Psoas muscle (tissue), 8 donors: ENCODE results near the gene PCA3. TPM values are rescaled to one million over a fixed set of nuclear protein-coding genes. Genes with fewer than 3 reads are reported as not detected.

Experiments used
- ATAC-seq, 4 donors: fragments of 200-7000 bp; cut with Tn5 transposase; one replicate each; pipeline ENCODE4 v1.9.1; 2020; ENCODE audit warnings: moderate library complexity in 3 of 4, mild to moderate bottlenecking in 2 of 4
- DNase-seq, 2 donors: peaks; one replicate each; pipeline ENCODE4 v3.0.0-alpha.2; 2020
- H3K27ac ChIP-seq: fragments of 200-600 bp; one replicate; pipeline ENCODE4 v1.8.0; 2022
- H3K27me3 ChIP-seq, 3 donors: fragments of 200-600 bp in 1 of 3; one replicate each; pipeline versions ENCODE4 v1.6.1 to v1.8.0; 2013 to 2022; ENCODE audit warnings: low read length in 2 of 3, mild to moderate bottlenecking in 2 of 3, moderate library complexity in 1 of 3; ENCODE audit not compliant: insufficient read depth in 3 of 3
- H3K36me3 ChIP-seq, 2 donors: fragments of 200-600 bp in 1 of 2; one replicate each; pipeline versions ENCODE4 v1.6.1 to v1.8.0; 2013 to 2022; ENCODE audit warnings: low read depth in 1 of 2, mild to moderate bottlenecking in 1 of 2, moderate library complexity in 1 of 2; ENCODE audit not compliant: insufficient read depth in 1 of 2
- H3K4me1 ChIP-seq: fragments of 200-600 bp; one replicate; pipeline ENCODE4 v1.8.0; 2022
- H3K4me3 ChIP-seq: fragments of 200-600 bp; one replicate; pipeline ENCODE4 v1.8.0; 2022; ENCODE audit warnings: mild to moderate bottlenecking
- H3K9me3 ChIP-seq: fragments of 200-600 bp; one replicate; pipeline ENCODE4 v1.8.0; 2022
- WGBS, 3 donors: extraction: QIAGEN DNeasy Blood & Tissue Kit; methylation state at CpG; one replicate each; pipeline versions ENCODE4 v1.1.6 to v1.1.7; 2013; 5-methylcytosine and 5-hydroxymethylcytosine counted together
- intact Hi-C, 2 donors: fragments of 100-400 bp; cut with DNase I; formaldehyde crosslinking; loops; one replicate each; pipeline versions ENCODE4 v1.11.0 to v1.14.2; 2022
- polyA plus RNA-seq, 3 donors: library from polyadenylated mRNA; stranded (reverse); fragments of 200-250 nt; gene quantifications; one replicate each; pipeline ENCODE4 v1.2.3, GENCODE V29; 2013
- total RNA-seq, 4 donors: library from RNA; stranded (reverse); fragmentation: NEBNext Ultra II Directional in 2 of 4; extraction: Animal tissue kit (Norgen Biotek cat#: 25700) in 2 of 4; gene quantifications; one replicate each; pipeline versions ENCODE4 v1.2.1 to v1.2.4, GENCODE V29; 2021 to 2023
- TF ChIP-seq, protein P1 (sequence below): fragments of 200-600 bp; IDR thresholded peaks from one replicate; pipeline ENCODE4 v1.8.0; 2022; ENCODE audit warnings: antibody characterized with exemption
- donor health status: healthy with polysubstance abuse.
- donor health status: DM: no; HTN: no; CAD: no; lungs with moderate emphysema.
- donor health status: Bipolar disorder and iron deficiency.
- donor health status: healthy.
- donor health status: DM: yes; HTN: yes; CAD: no.
- donor health status: DM: no; HTN: no; CAD: no.
- donor health status: DM: no; HTN: no; CAD: no.
- donor health status: DM: yes; HTN: yes; CAD: no.

Gene PCA3
- total and polyA plus RNA-seq, 7 donors, result 0.04 to 0.07 TPM; not detected in 5

DNA sequence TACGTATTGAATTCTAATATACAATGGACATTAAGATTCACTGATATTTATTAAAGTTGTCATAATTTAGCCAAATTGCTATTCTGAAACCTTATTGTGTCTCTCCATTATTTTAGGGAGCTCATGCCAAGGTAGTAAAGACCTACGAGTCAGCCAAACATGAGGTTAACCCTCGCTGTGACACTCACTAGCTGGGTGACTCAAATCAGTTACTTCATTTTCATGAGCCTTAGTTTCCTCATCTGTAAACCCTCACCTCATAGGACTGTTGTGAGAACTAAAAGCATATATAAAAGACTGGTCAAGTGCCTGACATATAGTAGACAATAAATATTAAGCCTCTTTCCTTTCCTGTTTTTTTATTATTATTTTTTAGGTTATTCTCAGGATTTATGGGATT lies 44.0 kb upstream of the PCA3 start:
- Histone ChIP-seq H3K27ac (no peak overlapping the region), H3K27me3 (peaks cover 0 to 12% (median 0%) of the 10 kb centered on the region in 3 donors), H3K36me3 (no peaks in the 10 kb centered on the region), H3K4me3 (no peak overlapping the region), H3K9me3 (no peaks in the 10 kb centered on the region), H3K4me1 (no peaks in the 10 kb centered on the region)
- intact Hi-C loops, result no loop called here
- 62 to 66% (median 65%) methylated on average over 3 of the region's 3 CpGs for WGBS, 3 donors
- DNase-seq (no peak), ATAC-seq (no peak)
- TF ChIP-seq, protein P1, sequence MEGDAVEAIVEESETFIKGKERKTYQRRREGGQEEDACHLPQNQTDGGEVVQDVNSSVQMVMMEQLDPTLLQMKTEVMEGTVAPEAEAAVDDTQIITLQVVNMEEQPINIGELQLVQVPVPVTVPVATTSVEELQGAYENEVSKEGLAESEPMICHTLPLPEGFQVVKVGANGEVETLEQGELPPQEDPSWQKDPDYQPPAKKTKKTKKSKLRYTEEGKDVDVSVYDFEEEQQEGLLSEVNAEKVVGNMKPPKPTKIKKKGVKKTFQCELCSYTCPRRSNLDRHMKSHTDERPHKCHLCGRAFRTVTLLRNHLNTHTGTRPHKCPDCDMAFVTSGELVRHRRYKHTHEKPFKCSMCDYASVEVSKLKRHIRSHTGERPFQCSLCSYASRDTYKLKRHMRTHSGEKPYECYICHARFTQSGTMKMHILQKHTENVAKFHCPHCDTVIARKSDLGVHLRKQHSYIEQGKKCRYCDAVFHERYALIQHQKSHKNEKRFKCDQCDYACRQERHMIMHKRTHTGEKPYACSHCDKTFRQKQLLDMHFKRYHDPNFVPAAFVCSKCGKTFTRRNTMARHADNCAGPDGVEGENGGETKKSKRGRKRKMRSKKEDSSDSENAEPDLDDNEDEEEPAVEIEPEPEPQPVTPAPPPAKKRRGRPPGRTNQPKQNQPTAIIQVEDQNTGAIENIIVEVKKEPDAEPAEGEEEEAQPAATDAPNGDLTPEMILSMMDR, result no peak

DNA sequence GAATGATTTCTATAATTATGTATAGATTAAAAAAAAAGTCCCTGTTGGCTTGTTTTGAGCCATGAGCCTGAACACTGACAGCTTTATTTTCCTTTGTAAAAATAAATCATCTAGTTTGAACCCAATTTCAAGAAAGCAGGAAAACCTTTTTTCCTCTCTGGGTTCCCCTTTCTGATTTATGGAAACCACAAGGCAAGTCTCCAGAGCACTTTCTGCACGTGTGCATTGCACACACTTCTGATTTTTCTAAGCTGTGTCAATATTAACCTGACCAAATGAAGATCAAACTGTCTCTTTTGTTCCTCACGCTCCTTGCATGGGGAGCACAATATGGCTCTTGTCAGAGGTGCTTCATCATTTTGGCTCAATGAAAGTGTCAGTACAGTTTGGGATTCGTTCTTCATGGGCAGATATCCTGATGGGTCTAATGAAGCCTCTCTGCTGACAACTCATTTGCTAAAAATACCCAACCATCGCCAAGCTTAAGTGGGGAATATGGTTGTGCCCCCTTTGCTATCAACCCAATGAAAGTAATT lies 39.2 kb upstream of the PCA3 start:
- Histone ChIP-seq H3K4me3 (no peak overlapping the region), H3K27ac (no peak overlapping the region), H3K9me3 (no peaks in the 10 kb centered on the region), H3K27me3 (peaks cover 0 to 5% (median 0%) of the 10 kb centered on the region in 3 donors), H3K36me3 (no peaks in the 10 kb centered on the region), H3K4me1 (no peaks in the 10 kb centered on the region)
- intact Hi-C loops, result no loop called here
- TF ChIP-seq, protein P1, result no peak
- DNase-seq (no peak), ATAC-seq (no peak)
- WGBS, 3 donors, result 48 to 52% (median 49%) methylated on average over 4 of the region's 4 CpGs

DNA sequence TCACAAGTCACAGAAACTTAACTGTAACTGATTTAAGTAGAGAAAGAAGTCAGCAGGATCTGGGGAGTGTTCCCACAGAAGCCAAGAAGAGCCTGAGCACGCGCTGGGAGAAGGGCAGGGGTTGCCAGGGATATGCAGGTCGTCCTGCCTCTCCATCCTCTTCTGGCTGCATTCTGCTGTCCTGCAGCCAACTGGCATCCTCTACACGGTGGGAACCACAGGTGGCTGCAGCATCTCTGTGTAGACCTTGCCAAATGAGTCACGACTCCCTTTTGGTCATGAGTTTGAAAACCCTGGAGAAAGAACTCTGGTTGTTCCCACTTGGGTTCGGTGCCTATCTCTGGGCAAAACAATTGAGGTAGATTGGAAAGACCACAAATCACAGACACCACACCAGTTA lies 38.4 kb upstream of the PCA3 start:
- no peak overlapping the region for H3K4me3 ChIP-seq
- no peaks in the 10 kb centered on the region for H3K4me1 ChIP-seq
- 27 to 40% (median 38%) methylated on average over 6 of the region's 6 CpGs for WGBS, 3 donors
- no peaks in the 10 kb centered on the region for H3K36me3 ChIP-seq
- no peak overlapping the region for H3K27ac ChIP-seq
- peaks cover 0 to 5% (median 0%) of the 10 kb centered on the region in 3 donors for H3K27me3 ChIP-seq
- H3K9me3 ChIP-seq, result no peaks in the 10 kb centered on the region
- DNase-seq, result no peak
- intact Hi-C loops, result no loop called here
- TF ChIP-seq, protein P1, result no peak
- no peak for ATAC-seq

DNA sequence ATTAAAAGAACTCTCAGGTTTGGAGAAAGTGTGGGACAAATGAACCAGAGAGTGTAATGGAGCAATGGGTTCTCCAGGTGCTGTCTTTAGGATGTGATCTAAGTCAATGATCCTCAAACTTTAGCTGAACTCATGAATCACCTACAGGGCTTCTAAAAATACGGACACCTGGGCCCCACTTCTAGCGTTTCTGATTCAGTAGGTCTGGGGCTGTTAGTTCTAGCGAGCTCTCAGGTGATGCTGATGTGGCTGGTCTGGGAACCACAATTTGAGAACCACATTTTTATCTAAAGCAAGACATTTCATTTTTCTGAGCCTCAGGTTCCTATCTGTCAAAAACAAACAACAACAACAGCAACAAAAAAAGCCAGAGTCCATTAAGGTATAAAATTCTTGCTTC lies 35.1 kb upstream of the PCA3 start:
- intact Hi-C loops, result no loop called here
- ATAC-seq, result no peak
- no peaks in the 10 kb centered on the region for H3K36me3 ChIP-seq
- H3K9me3 ChIP-seq, result no peaks in the 10 kb centered on the region
- H3K27me3 ChIP-seq, result no peaks in the 10 kb centered on the region
- DNase-seq, result no peak
- H3K4me1 ChIP-seq, result no peaks in the 10 kb centered on the region
- TF ChIP-seq, protein P1, result no peak
- WGBS, 3 donors, result 82 to 87% (median 86%) methylated on average over 3 of the region's 3 CpGs
- H3K4me3 ChIP-seq, result no peak overlapping the region
- H3K27ac ChIP-seq, result no peak overlapping the region
